GM21723 (cell line): ENCODE data around the gene GAS6.

Source experiments
- ATAC-seq: cut with Tn5 transposase; IDR thresholded peaks from one replicate; pipeline ENCODE4 v1.9.1; 2021; ENCODE audit warnings: mild to moderate bottlenecking, moderate library complexity; ENCODE audit not compliant: unreplicated experiment

Gene GAS6

GRCh38 chr13:113852536-113853517 is 11.0 kb downstream of the GAS6 start:
- ATAC-seq, result no peak

GRCh38 chr13:113851826-113852535 is 11.9 kb downstream of the GAS6 start:
- no peak for ATAC-seq

- no peak for ATAC-seq
Observed at GRCh38 chr13:113851480-113851803, 12.4 kb downstream of the GAS6 start.

- ATAC-seq, result no peak
Observed at GRCh38 chr13:113850722-113851479, 13.0 kb downstream of the GAS6 start.

- ATAC-seq, result no peak
Observed at GRCh38 chr13:113849981-113850721, 13.7 kb downstream of the GAS6 start.

GRCh38 chr13:113849546-113849945 is 14.3 kb downstream of the GAS6 start:
- ATAC-seq, result no peak

- ATAC-seq, result no peak
Observed at GRCh38 chr13:113848431-113849260, 15.2 kb downstream of the GAS6 start.

- ATAC-seq, result no peak
Observed at GRCh38 chr13:113848020-113848419, 15.9 kb downstream of the GAS6 start.

GRCh38 chr13:113846636-113847318 is 17.1 kb downstream of the GAS6 start:
- ATAC-seq, result no peak

- no peak for ATAC-seq
Observed at GRCh38 chr13:113845723-113846635, 17.9 kb downstream of the GAS6 start.

- no peak for ATAC-seq
Observed at GRCh38 chr13:113845055-113845454, 18.8 kb downstream of the GAS6 start.

- ATAC-seq, result no peak
Observed at GRCh38 chr13:113843864-113844556, 19.9 kb downstream of the GAS6 start.

- no peak for ATAC-seq
Observed at GRCh38 chr13:113843063-113843654, 20.7 kb downstream of the GAS6 start.

- no peak for ATAC-seq
Observed at GRCh38 chr13:113842336-113843062, 21.4 kb downstream of the GAS6 start.

GRCh38 chr13:113841353-113841650 is 22.6 kb downstream of the GAS6 start:
- ATAC-seq, result no peak

GRCh38 chr13:113840541-113841352 is 23.1 kb downstream of the GAS6 start:
- no peak for ATAC-seq
